Glomerular visceral epithelial cell (primary cell): ENCODE data around the gene NKX2-2.
"Not testable (repeated sequence)": the region's sequence is repeated elsewhere in the genome, so short reads cannot be mapped to it uniquely, and the experiment has no call there.

Source experiments
- DNase-seq: peaks from one replicate; pipeline ENCODE4 v3.0.0-alpha.2; 2016; ENCODE audit errors: extremely low spot score

The NKX2-2 gene

GRCh38 chr20:21508230-21509078 lies 5.4 kb downstream of the NKX2-2 start:
- DNase-seq: no peak

DNA sequence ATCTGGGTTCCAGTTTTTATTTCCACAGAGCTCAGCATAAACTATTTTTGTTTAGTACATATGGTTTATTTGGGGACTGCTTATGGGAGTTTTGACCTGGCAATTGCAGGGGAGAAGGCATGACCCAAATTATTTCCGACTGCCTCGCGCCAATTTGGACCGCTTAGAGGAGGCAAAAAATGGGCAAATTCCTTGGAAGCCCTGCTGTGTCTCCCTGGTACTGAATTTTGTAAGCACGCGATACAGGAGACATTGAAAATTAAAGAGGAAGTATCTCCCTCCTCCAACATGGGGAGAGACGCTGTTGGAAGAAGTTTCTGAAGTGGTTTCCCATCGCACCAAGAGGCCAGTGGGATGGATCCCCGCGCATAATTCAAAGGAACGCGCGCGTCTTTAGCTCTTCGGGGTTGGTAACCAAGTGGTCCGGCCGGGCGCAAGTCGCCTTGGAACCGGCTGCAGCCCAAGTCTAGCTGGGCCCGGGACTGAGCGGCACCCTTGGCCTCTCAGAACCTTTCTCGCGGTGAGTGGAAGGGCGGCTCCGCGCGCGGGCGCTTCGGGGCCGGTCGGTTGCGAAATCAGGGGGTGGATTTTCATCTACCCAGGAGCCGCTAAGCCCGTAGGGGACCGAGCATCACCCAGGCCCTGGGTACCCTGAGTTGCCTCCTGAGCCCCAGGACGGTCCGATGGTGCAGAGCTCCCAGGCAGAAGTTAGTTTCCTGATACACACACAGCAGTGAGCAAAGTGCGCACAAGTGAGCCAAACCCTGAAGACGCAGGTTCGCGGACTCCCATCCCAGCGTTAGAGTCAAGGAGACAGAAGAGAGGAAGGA lies 6.2 kb downstream of the NKX2-2 start:
- no peak for DNase-seq

DNA sequence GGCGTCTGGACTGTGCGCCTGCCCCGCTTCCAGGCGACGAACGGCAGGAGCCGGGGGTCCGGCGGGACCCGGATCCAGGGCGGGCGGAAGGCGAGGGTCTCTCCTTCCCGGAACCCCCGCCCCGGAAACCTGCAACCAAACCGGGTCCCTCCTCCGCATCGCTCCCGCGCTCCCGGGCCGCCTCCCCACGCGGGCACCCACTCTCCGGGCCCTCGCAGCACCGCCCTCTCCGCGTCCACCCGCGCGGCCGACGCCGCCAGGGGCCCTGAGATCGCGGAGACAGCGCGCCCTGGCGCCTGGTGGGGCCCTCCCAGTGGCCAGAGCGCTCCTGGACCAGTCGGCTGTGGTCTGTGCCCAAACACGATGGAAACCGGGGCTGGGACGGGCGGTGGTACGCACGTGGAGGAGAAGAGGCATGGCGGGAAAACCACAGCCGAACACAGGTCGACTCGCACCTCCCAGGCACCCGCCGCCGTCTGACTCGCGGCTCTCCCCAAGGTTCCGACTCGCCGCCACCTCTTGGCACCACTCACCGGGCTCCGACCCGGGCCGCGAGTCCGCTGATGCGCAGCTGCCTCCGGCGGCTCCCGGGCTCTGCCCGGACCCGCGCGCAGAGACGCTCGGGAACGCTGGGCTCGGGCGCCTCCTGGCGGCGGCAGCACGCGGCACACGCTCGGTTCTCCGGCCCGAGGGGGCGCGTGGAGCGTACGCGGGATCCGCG lies 7.9 kb downstream of the NKX2-2 start:
- peak; percentile 59 for DNase-seq

DNA sequence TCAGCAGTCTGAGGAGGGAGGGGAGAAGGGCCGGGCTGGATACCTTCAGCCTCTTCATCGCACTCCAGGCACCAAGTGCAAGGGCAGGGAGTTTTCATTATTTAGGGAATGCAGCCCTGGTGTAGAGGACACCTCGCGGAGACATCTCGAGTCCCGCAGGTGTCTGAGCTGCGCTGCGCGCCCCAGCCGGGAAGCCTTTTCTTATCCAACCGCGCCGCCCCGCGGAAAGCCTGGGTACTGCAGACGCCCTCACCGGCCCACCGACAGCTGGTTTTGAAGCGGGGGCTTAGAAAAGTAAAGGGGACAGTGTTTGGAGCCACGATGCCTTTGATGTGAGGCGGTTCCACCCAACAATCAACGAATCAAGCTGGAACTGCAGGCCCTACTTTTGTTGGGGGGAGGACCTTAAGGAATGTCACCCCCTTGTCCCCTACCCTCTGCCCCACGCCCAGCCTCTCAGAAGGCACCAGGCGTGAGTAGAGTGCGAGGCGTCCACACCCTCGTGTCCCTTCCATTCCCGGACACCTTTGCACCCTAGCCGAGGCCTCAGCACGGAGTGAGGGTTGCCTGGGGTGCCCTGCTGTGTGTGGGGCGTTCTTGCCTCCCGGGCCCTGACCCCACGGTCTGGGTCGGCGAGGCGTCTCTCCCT lies 8.6 kb downstream of the NKX2-2 start:
- peak; percentile 75 for DNase-seq

DNA sequence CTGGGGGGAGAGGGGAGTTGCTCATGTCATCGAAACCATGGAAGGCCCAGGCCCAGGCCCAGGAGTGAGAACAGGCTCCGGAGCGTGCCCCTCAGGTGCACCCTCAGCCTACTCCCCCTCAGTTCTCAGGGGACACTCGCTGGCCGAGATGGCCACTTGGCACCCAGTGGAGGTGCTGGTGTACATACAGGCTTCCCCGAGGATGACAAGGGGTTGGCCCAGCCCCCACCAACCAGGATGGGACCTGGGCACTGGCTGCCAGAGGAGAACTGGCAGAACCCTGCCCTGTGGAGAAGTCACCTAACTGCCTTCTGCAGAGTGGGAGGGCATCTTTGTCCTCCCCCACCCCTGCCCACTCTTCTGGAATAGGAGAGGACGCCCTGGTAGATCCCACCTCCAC lies 9.5 kb downstream of the NKX2-2 start:
- no peak for DNase-seq

DNA sequence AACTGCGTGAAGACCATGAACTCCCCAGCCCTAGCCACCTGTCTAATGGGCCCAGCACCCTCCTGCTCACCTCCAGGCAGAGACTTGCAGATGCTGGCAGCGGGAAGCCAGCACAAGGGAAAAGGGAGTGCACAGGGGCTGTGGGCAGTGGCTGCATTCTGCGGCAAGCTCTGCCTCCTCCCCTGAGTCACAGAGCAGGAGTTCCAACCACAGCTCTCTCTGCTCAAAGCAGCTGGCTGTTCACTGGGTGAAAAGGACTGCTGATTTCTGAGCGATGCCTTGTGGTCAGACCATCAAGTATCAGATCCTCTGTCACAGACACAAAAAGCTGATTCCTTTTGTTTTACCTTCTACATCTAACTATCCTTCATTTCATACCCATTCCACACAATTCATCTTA lies 10.5 kb downstream of the NKX2-2 start:
- DNase-seq: peak; percentile 91

GRCh38 chr20:21501184-21501583 lies 12.7 kb downstream of the NKX2-2 start:
- DNase-seq: no peak

GRCh38 chr20:21500599-21500998 lies 13.3 kb downstream of the NKX2-2 start:
- no peak for DNase-seq

- DNase-seq: no peak
Observed at GRCh38 chr20:21499641-21500040, 14.2 kb downstream of the NKX2-2 start.

GRCh38 chr20:21498635-21499034 lies 15.2 kb downstream of the NKX2-2 start:
- no peak for DNase-seq

DNA sequence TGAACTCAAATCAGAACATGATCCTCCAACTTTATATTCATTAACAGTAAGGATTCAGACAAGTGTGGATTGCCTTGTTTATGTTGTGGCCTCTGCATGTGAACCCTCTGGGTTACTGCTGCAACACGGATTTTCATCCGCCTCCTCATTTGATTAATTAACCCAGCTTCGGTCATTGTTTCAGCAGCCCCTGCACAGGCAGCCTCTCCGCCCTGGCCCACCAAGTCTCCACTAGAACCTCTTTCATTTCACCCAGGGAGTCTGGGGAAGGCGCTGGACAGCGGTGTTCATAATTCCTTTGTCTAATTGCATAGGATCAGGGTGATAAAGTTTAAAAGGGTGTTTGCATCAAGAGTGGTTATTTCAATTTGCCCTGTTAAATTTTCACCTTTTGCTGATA lies 15.7 kb downstream of the NKX2-2 start:
- DNase-seq: no peak

- no peak for DNase-seq
Observed at GRCh38 chr20:21496452-21496851, 17.4 kb downstream of the NKX2-2 start.

DNA sequence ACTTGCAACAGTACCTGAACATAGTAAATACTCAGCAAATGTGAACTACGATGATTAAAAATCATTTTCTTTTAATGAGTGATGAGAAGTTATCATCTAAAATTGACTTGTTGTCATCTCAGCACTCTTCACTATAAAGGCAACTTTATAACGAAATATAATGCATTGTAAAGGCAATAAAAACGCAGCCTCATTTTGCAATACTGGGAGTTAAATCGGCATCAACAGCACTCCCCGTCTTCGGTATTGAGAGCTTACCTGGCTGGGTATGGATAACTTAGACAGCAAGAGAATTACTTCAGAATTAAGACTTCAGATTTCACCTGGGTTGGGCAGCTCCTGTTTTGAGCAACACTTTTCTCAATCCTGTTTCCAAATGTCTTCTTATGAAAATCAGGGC lies 20.8 kb downstream of the NKX2-2 start:
- DNase-seq: no peak

DNA sequence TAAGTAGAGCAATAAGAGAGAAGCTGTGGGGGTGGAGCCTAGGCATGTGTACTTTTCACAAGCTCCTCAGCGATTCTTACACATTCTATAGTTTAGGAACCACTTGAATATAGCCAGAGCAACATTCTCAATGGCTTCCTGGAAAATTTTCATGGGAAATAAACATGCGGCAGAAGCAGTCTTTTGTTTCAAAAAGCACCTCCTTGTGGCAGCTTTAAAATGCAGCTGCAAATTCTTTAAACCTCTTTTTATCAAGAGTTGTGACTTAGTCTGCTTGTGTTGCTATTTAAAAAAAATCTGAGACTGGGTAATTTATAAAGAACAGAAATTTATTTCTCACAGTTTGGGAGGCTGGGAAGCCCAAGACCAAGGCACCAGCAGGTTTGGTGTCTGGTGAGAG lies 23.8 kb downstream of the NKX2-2 start:
- DNase-seq: no peak

DNA sequence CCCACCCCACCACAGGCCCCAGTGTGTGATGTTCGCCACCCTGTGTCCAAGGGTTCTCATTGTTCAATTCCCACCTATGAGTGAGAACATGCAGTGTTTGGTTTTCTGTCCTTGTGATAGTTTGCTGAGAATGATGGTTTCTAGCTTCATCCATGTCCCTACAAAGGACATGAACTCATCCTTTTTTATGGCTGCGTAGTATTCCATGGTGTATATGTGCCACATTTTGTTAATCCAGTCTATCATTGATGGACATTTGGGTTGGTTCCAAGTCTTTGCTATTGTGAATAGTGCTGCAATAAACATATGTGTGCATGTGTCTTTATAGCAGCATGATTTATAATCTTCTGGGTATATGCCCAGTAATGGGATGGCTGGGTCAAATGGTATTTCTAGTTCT lies 33.7 kb downstream of the NKX2-2 start:
- not testable (repeated sequence) for DNase-seq

- DNase-seq: no peak
Observed at GRCh38 chr20:21465799-21466198, 48.1 kb downstream of the NKX2-2 start.

- no peak for DNase-seq
Observed at GRCh38 chr20:21464916-21465315, 48.9 kb downstream of the NKX2-2 start.
